Stimulated activated CD4-positive, alpha-beta T cell treated with anti-CD3 and anti-CD28 coated beads, Interleukin-15, amount 100 ng/mL, for 1 hour (primary cell): ENCODE measurements around the gene TTC34.

Experiments used
- DNase-seq, 2 donors: peaks; one replicate each; pipeline ENCODE4 v3.0.0-alpha.2; 2020; ENCODE audit warnings: low read depth in 1 of 2, low spot score in 1 of 2

Gene TTC34

GRCh38 chr1:2814511-2815075 lies 13.1 kb upstream of the TTC34 start:
- no peak for DNase-seq

GRCh38 chr1:2812939-2813653 lies 11.6 kb upstream of the TTC34 start:
- no peak for DNase-seq

- DNase-seq = no peak
These were observed 10.6 kb upstream of the TTC34 start for GRCh38 chr1:2812136-2812535.

- DNase-seq = no peak
These were observed 10.0 kb upstream of the TTC34 start for GRCh38 chr1:2811533-2811918.

- no peak for DNase-seq
These were observed 9.5 kb upstream of the TTC34 start for GRCh38 chr1:2810899-2811532.

GRCh38 chr1:2810281-2810680 lies 8.8 kb upstream of the TTC34 start:
- no peak for DNase-seq

- DNase-seq = no peak
These were observed 8.2 kb upstream of the TTC34 start for GRCh38 chr1:2809656-2810055.

- DNase-seq = no peak
These were observed 7.5 kb upstream of the TTC34 start for GRCh38 chr1:2808831-2809605.

- no peak for DNase-seq
These were observed 6.9 kb upstream of the TTC34 start for GRCh38 chr1:2808386-2808705.

- no peak for DNase-seq
These were observed 6.3 kb upstream of the TTC34 start for GRCh38 chr1:2807678-2808385.

GRCh38 chr1:2807036-2807435 lies 5.5 kb upstream of the TTC34 start:
- no peak for DNase-seq

GRCh38 chr1:2806591-2806990 lies 5.1 kb upstream of the TTC34 start:
- no peak for DNase-seq

GRCh38 chr1:2805801-2806430 lies 4.4 kb upstream of the TTC34 start:
- no peak for DNase-seq

- DNase-seq = no peak
These were observed 3.3 kb upstream of the TTC34 start for GRCh38 chr1:2804628-2805351.

- no peak for DNase-seq
These were observed 2.6 kb upstream of the TTC34 start for GRCh38 chr1:2803931-2804627.

- no peak for DNase-seq
These were observed 1.8 kb upstream of the TTC34 start for GRCh38 chr1:2803086-2803930.

GRCh38 chr1:2802421-2802961 lies 998 bp upstream of the TTC34 start:
- no peak for DNase-seq

GRCh38 chr1:2801046-2801445 lies 447 bp downstream of the TTC34 start:
- DNase-seq = no peak

GRCh38 chr1:2800664-2801045 lies 838 bp downstream of the TTC34 start:
- DNase-seq = no peak
